ENCODE results near the gene SPTBN2. TPM values are rescaled to one million over a fixed set of nuclear protein-coding genes. Genes with fewer than 3 reads are reported as not detected.

SPTBN2 gene
- total and polyA plus RNA-seq, 4 donors = 4.7 to 16.1 (median 11.3) TPM

DNA sequence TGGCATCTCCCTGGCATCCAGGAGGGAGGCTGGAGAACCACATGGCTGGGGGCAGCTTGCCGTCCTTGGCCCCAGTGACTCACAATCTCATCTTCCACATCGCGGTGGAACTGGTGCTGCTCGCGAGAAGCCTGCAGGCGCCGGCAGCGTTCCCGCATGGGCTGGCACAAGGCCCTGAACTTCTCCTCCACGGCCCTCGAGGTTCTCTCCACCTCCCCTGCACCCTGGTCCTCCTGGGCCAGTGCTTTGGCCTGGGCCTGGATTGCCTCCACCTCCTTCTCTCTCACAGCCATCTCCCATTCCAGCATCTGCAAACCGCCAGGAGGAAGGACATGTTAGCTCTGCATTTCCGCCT is 35.0 kb downstream of the SPTBN2 start:
- H3K4me1 ChIP-seq (ENCODE audit: control insufficient read depth in 5 of 5, insufficient read depth in 5 of 5, low read length in 5 of 5) = peaks cover 0 to under 1% (median 0%) of the 10 kb centered on the region in 5 donors
- DNase-seq (no peak), ATAC-seq (ENCODE audit: insufficient read depth, low FRiP score) (no peak)
- no peak overlapping the region for H3K27ac ChIP-seq (ENCODE audit: low read depth in 1 of 2, low read length in 1 of 2)
- no peak overlapping the region for H3K4me3 ChIP-seq
- no peak overlapping the region for H3K9ac ChIP-seq (ENCODE audit: insufficient read depth in 1 of 2, low read length in 2 of 2)
- TF ChIP-seq, protein P1, sequence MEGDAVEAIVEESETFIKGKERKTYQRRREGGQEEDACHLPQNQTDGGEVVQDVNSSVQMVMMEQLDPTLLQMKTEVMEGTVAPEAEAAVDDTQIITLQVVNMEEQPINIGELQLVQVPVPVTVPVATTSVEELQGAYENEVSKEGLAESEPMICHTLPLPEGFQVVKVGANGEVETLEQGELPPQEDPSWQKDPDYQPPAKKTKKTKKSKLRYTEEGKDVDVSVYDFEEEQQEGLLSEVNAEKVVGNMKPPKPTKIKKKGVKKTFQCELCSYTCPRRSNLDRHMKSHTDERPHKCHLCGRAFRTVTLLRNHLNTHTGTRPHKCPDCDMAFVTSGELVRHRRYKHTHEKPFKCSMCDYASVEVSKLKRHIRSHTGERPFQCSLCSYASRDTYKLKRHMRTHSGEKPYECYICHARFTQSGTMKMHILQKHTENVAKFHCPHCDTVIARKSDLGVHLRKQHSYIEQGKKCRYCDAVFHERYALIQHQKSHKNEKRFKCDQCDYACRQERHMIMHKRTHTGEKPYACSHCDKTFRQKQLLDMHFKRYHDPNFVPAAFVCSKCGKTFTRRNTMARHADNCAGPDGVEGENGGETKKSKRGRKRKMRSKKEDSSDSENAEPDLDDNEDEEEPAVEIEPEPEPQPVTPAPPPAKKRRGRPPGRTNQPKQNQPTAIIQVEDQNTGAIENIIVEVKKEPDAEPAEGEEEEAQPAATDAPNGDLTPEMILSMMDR (IDR thresholded peaks at IDR 0.05; ENCODE audit: control extremely low read depth, extremely low read depth) = no peak
- no peaks in the 10 kb centered on the region for H3K36me3 ChIP-seq (ENCODE audit: control insufficient read depth in 4 of 4, insufficient read depth in 4 of 4, low read length in 4 of 4)
- no peaks in the 10 kb centered on the region for H3K9me3 ChIP-seq (ENCODE audit: control insufficient read depth in 4 of 4, insufficient read depth in 3 of 4, low read length in 3 of 4)
- 94 to 96% methylated on average over 13 of the region's 13 CpGs for WGBS, 2 donors
- H3K27me3 ChIP-seq (ENCODE audit: control insufficient read depth in 3 of 3, insufficient read depth in 3 of 3, low read length in 2 of 3) = no peaks in the 10 kb centered on the region

DNA sequence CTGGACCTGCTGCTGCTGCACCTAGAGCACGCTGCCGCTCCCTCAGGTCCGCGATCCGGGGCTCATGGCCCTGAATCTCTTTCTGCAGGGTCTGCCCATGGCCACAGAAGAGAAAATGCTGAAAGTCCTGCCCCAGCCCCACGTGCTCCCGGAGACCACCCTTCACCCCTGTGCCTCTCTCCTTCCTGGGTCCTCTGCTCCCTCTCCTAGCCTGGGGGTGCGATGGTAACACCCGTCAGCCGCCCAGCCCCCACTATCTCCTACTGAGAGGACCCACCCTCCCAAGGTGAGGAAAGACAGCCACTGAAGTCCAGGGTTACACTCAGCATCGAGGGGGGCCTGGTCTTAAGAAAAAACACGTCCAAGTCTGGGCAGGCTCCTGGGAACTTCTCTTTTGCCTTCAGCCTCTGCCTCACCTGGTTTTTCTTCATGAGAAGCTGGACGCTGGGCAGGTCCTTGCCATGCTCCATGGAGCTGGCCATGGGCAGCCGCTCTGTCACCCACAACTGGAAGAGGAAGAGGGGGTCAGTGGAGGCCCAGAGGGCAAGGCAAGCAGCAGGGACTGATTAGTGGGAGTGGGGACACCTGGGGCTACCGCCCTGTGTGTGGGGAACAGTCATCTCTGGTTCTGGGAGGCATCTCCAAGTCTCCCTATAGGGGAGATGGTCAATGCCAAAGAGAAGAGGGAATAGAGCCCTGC is 35.5 kb downstream of the SPTBN2 start:
- Histone ChIP-seq H3K36me3 (ENCODE audit: control insufficient read depth in 4 of 4, insufficient read depth in 4 of 4, low read length in 4 of 4) (no peaks in the 10 kb centered on the region), H3K4me3 (no peak overlapping the region), H3K4me1 (ENCODE audit: control insufficient read depth in 5 of 5, insufficient read depth in 5 of 5, low read length in 5 of 5) (peaks cover 0 to 3% (median 0%) of the 10 kb centered on the region in 5 donors), H3K9ac (ENCODE audit: insufficient read depth in 1 of 2, low read length in 2 of 2) (no peak overlapping the region), H3K27me3 (ENCODE audit: control insufficient read depth in 3 of 3, insufficient read depth in 3 of 3, low read length in 2 of 3) (no peaks in the 10 kb centered on the region), H3K9me3 (ENCODE audit: control insufficient read depth in 4 of 4, insufficient read depth in 3 of 4, low read length in 3 of 4) (no peaks in the 10 kb centered on the region), H3K27ac (ENCODE audit: low read depth in 1 of 2, low read length in 1 of 2) (no peak overlapping the region)
- TF ChIP-seq, protein P1 (IDR thresholded peaks at IDR 0.05; ENCODE audit: control extremely low read depth, extremely low read depth) = no peak
- WGBS, 2 donors = 93 to 94% methylated on average over 15 of the region's 15 CpGs
- ATAC-seq (ENCODE audit: insufficient read depth, low FRiP score) (no peak), DNase-seq (no peak)

DNA sequence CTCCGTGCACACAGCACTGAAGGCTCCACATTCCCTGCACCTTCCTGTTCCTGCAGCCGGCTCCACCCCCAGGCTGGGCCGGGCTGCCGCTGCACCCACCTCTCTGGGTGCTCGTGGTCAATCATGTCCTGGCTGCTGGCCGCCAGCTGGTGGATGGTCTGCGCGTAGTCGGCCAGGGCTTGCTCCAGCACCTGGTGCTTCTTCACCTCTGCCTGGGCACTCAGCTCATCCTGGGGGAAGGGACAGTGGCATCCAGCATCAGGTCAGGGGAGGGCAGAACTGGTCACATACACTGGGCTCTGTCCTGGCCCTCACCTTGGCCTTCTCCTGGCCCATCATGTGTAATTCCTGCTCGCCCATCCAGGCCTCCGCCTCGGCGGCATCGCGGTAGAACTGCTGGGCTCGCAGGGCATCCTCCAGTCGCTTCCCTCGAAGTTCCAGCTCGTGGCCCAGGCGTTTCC is 36.1 kb downstream of the SPTBN2 start:
- Histone ChIP-seq H3K27me3 (ENCODE audit: control insufficient read depth in 3 of 3, insufficient read depth in 3 of 3, low read length in 2 of 3) (no peaks in the 10 kb centered on the region), H3K36me3 (ENCODE audit: control insufficient read depth in 4 of 4, insufficient read depth in 4 of 4, low read length in 4 of 4) (no peaks in the 10 kb centered on the region), H3K9ac (ENCODE audit: insufficient read depth in 1 of 2, low read length in 2 of 2) (no peak overlapping the region), H3K27ac (ENCODE audit: low read depth in 1 of 2, low read length in 1 of 2) (no peak overlapping the region), H3K4me1 (ENCODE audit: control insufficient read depth in 5 of 5, insufficient read depth in 5 of 5, low read length in 5 of 5) (peaks cover 0 to 3% (median 0%) of the 10 kb centered on the region in 5 donors), H3K4me3 (no peak overlapping the region), H3K9me3 (ENCODE audit: control insufficient read depth in 4 of 4, insufficient read depth in 3 of 4, low read length in 3 of 4) (no peaks in the 10 kb centered on the region)
- no peak for DNase-seq
- no peak for ATAC-seq (ENCODE audit: insufficient read depth, low FRiP score)
- 90 to 91% methylated on average over 20 of the region's 20 CpGs for WGBS, 2 donors
- TF ChIP-seq, protein P1 (IDR thresholded peaks at IDR 0.05; ENCODE audit: control extremely low read depth, extremely low read depth) = no peak

Measured in lung (tissue), 12 donors.